GM18520 (cell line): ENCODE data around the gene BSDC1.
"Not testable (repeated sequence)": the region's sequence is repeated elsewhere in the genome, so short reads cannot be mapped to it uniquely, and the experiment has no call there.

ENCODE experiments used
- ATAC-seq: cut with Tn5 transposase; IDR thresholded peaks from one replicate; pipeline ENCODE4 v1.9.1; 2021; ENCODE audit not compliant: unreplicated experiment

BSDC1 gene, protein sequence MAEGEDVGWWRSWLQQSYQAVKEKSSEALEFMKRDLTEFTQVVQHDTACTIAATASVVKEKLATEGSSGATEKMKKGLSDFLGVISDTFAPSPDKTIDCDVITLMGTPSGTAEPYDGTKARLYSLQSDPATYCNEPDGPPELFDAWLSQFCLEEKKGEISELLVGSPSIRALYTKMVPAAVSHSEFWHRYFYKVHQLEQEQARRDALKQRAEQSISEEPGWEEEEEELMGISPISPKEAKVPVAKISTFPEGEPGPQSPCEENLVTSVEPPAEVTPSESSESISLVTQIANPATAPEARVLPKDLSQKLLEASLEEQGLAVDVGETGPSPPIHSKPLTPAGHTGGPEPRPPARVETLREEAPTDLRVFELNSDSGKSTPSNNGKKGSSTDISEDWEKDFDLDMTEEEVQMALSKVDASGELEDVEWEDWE

GRCh38 chr1:32394141-32394889 is at the start of gene BSDC1:
BSDC1 (minus strand) TSS chr1:32394441; CDS start chr1:32394414, 27 bp downstream.
- peak; percentile 94 for ATAC-seq

GRCh38 chr1:32441467-32441866 is 47.2 kb upstream of the BSDC1 start:
- ATAC-seq, result not testable (repeated sequence)

GRCh38 chr1:32438777-32439176 is 44.5 kb upstream of the BSDC1 start:
- ATAC-seq, result not testable (repeated sequence)

DNA sequence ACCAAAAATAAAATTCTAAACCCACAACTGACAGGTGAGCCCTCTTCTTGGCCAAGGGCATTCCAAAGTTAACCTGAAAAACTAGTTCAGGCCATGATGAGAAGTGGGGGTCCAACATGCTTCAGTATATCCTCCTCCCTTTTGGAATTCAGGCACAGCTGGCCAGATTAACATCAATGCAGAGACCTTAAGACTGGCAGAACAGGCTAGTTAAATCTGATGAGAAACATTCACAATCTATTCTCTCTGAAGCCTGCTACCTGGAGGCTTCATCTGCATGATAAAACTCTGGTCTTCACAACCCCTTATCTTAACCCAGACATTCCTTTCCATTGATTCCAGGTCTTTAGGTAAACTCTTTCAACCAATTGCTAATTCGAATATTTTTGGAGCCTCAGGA is 43.9 kb upstream of the BSDC1 start:
- ATAC-seq, result no peak

DNA sequence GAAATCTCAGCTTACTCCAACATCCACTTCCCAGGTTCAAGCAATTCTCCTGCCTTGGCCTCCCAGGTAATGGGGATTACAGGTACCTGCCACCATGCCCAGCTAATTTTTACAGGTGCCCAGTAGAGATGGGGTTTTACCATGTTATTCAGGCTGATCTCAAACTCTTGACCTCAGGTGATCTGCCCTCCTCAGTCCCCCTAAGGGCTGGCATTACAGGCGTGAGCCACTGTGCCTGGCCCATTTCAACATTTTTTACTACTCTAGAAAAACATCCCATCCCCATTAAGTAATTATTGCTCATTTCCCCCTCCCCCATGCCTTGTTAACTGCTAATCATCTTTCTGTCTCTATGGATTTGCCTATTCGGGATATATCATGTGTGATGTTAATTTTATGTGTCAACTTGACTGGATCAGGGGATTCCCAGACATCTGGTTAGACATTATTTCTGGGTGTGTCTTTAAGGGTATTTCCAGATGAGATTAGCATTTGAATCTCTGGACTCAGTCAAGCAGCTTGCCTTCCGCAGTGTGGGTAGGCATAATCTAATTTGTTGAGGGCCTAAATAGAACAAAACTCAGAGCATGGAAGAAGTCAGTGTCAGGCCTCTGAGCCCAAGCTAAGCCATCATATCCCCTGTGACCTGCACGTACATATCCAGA is 37.6 kb upstream of the BSDC1 start:
- no peak for ATAC-seq

DNA sequence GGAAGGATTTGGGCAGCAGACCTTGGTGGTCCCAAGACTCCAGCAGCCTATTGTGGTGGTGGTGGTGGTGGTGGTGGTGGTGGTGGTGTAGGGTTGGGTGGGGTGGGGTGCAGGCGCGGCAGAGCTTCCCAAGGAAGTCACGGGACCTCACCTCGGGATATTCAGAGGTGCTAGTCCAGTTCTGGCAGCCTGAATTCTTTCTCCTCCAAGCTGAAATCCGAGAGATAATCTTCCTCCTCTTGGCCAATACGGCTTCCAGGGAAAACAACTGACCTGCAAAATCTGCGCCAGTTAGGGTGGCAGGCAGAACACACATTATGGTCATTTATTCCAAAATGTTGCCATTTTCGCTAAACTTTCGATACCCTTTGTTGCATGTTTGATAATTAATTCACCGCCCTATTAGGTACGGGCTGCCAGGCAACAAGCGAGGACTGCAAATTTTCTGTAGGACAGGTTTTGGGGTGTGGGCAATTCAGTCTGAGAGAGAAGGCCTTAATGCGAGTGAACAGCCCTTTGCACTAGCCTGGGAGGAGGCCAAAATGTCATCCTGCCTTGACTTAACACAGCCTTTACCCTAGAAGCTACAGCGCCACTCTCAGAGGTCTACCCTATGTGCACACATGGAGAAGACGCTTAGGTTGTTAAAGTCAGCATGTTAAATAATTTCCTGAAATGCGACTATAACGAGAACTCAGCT is 33.2 kb upstream of the BSDC1 start:
- ATAC-seq, result no peak

DNA sequence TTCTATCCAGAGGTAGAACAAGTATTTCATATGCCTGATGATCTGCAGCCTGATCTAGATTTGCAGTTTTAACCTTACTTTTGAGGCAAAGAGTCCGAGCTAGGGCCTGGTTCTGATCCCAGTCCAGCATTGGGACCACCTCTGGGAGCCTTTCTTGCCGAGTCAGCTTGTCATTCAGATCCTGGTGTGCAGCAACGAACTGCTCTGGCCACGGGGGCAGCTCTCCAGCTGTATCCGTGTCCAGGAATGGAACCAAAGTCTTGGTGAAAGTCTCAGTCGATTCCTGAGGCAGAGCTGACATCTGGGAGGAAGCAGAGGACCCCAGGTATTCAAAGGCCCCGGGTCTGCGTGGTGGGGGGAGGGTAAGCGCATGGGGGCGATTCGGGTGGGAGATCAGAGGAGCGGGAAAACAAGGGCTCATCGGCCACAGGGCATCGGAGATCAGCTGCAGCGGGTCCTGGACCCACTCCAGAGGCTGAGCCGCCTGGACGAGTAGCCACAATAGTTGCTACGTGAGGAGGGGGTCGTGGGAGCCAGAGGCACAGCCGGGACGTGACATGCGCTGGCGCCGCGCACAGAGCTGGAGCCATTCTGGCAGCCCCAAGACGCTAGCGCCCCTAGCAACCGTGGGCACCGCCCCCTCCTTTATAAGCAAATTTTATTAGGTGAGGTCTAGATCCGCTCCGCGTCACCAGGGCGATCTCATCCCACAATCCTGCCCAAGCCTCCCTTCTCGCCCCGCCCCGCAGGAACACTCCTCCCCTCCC is 32.4 kb upstream of the BSDC1 start:
- ATAC-seq, result no peak

- no peak for ATAC-seq
These were observed 27.5 kb upstream of the BSDC1 start for GRCh38 chr1:32421775-32422174.

DNA sequence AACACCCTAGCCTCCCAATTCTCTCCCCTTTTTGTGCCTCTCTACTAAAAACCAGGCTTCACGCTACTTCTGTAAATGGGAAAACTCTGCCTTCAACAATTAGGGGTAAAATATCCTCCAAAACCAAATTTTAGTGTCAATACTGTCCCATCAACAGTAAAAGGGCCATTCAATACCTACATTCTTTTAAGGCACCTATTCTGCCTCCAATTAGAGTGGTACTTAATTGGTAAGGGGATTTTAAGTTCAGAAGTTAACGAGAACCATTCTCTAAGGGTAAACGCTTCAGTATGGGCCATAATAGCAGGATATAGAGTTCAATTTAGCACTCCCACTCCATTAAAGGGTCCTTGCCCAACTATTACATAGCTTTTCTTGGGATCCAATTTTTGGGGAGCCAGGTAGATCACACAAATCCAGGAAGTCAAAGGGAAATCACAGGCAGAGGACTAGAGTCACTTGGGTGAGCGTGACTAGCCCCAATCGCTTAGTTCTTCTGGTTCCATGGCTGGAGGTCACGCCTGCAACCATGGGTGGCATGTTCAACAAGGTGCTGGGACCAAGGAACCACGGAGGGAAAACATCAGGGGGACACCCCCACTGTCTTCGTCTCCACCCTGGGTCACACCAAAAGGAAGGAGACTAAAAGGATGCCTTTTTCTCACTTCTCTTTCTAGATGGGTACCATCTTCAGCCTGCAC is 20.1 kb upstream of the BSDC1 start:
- no peak for ATAC-seq

DNA sequence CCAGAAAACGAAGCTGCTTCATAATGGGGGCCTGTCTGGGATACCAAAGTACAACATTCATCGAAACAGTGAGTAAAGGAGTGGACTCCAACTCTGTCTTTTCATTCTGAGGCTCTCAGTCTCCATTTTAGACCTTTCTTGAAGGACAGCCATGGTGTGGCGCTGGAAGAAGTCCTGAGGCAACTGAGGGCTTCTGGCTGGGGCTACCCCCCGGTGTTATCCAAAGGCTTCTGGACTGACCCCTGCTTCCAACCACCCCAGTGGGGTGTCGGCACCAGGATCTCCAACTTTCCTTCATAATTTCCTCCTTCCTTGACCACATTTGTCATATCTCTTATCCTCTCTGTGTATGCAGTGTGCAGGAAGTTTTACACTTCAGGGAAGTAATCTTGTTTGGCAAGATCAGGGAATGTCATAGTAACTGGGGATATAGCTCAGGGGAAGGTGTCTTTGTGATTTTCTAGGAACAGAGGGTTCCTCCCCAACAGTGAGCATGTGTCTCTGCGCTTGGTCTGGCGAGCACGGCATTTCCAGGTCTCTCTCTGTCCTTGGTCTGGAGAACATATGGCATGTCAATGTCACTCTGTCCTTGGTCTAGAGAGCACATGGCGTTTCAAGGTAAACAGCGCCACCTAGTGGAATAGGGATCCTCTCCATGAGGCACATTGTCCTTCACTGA is 19.4 kb upstream of the BSDC1 start:
- no peak for ATAC-seq

DNA sequence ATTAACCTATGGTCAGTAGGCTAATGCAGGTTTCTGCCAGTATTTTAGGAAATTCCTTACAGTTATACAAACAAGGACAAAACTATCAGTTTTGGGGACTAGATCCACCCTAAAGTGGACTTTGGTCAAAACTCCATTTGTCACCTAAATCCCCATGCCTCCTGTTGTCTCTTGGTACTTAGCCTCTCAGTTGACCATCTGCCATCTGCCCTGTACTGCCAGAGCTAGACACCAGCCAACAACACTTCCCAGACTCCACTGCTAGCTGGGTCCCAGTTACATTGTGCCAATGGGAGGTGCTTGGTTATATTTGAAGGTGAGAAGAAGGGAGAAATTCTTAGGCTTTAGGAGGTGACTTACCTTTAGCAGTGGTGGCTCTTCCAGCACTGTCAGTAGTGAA is 17.0 kb upstream of the BSDC1 start:
- ATAC-seq, result no peak

- no peak for ATAC-seq
These were observed 12.4 kb upstream of the BSDC1 start for GRCh38 chr1:32406629-32407111.

DNA sequence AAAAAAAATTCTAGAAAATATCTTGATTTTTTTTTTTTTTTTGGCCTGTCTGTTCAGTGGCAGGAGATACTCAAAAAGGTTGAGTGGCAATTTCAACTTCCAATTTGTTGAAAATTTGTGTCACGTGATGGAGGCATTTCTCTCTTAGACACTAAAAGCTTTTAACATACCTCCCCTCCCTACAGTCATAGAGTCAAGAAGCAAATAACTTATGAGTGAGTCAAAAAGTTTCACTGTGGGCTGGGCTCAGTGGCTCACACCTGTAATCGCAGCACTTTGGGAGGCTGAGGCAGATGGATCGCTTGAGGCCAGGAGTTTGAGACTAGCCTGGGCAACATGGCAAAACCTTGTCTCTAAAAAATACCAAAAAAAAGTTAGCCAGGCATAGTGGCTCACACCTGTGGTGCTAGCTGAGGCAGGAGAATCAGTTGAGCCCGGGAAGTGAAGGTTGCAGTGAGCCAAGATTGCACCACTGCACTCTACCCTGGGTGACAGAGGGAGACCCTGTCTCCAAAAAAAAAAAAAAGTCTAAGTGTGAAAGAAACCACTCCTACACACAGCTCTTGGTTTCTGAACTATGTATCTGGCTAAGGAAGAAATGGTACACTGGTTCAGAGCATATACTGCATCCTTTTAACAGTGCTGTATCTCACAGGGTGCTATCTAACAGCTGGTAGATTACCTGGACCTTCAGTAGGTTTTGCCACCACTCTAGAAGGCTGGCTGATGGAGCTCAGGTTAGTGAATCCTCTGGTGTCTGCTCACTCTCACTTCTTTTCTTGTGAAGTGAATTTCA is 11.6 kb upstream of the BSDC1 start:
- ATAC-seq, result no peak

GRCh38 chr1:32404946-32405345 is 10.7 kb upstream of the BSDC1 start:
- ATAC-seq, result no peak

DNA sequence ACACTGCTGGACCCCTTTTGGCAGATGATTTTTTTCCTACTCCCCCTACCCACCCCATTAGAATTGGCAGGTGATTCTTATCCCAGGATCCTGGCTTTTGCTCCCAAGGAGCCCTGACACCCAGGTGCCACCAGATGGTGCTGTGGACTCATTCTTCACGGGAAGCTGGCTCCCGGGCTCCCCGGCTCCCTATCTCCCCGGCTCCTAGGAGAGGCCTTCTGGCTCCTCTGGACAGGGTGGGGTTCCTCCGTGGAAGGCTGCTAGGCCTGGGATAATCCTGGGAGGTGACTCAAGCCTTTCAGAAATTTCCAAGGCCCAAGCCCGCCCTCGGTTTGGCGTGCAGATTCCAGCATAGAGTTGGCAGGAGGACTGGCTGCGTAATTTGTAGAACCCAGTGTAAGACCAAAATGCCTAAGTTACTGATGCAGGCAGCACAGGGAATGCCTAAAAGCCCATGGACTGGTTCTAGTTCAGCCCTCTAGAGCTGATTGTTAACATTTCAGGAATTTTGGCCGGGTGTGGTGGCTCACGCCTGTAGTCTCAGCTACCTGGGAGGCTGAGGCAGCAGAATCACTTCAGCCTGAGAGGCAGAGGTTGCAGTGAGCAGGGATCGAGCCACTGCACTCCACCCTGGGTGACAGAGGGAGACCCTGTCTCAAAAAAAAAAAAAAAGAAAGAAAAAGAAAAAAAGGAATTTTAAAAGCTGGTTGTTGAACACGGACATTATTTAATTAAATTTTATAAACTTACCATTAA is 6.8 kb upstream of the BSDC1 start:
- no peak for ATAC-seq

GRCh38 chr1:32399843-32400242 is 5.6 kb upstream of the BSDC1 start:
- ATAC-seq, result no peak

DNA sequence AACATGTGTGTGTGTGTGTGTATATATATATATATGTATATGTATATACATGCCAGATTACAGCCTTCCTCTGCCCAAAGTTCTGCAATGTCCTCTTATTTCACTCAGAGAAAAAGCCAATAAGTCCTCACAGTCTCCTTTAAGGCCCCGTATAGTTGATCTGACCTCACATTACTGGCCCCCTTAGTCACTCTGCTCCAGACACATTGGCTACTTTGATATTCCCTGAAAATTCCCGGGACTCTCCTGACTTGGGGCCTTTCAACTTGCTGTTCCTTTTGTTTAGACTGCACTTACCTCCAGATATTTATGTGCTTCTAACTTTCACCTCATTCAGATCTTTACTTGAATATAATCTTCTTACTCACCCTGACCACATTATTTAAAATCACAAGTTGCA is 4.2 kb upstream of the BSDC1 start:
- no peak for ATAC-seq

DNA sequence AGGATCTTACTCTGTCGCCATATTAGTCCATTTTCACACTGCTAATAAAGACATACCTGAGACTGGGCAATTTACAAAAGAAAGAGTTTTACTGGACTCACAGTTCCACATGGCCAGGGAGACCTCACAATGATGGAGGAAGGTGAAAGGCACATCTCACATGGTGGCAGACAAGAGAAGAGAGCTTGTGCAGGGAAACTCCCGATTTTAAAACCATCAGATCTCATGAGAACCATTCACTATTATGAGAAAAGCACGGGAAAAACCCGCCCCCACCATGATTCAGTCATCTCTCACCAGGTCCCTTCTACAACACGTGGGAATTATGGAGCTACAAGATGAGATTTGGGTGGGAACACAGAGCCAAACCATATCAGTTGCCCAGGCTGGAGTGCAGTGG is 2.3 kb upstream of the BSDC1 start:
- ATAC-seq, result not testable (repeated sequence)
